G401.6 (cell line): ENCODE data around the gene GDA.
"Not testable (repeated sequence)": the region's sequence is repeated elsewhere in the genome, so short reads cannot be mapped to it uniquely, and the experiment has no call there.

Experiments
- FAIRE-seq: peaks from 2 replicates; lab custom pipeline; 2012; peaks lifted over from hg19 to GRCh38; lab: Jason Lieb, UNC

Gene GDA

GRCh38 chr9:72280913-72281500 is 131.8 kb downstream of the GDA start:
- FAIRE-seq = peak; percentile 25

- FAIRE-seq = no peak
These were observed 140.2 kb downstream of the GDA start for GRCh38 chr9:72289401-72289800.

- no peak for FAIRE-seq
These were observed 141.1 kb downstream of the GDA start for GRCh38 chr9:72290311-72290710.

GRCh38 chr9:72291576-72291975 is 142.3 kb downstream of the GDA start:
- FAIRE-seq = not testable (repeated sequence)

- FAIRE-seq = peak; percentile 91
These were observed 143.0 kb downstream of the GDA start for GRCh38 chr9:72292256-72292682.

GRCh38 chr9:72292874-72293607 is 143.8 kb downstream of the GDA start:
- FAIRE-seq = no peak

GRCh38 chr9:72294936-72295335 is 145.7 kb downstream of the GDA start:
- no peak for FAIRE-seq

- no peak for FAIRE-seq
These were observed 148.3 kb downstream of the GDA start for GRCh38 chr9:72297516-72297915.

GRCh38 chr9:72299017-72299603 is 149.9 kb downstream of the GDA start:
- FAIRE-seq = no peak

- FAIRE-seq = no peak
These were observed 151.6 kb downstream of the GDA start for GRCh38 chr9:72300873-72301272.
